Ishikawa (cell line): Measurements from ENCODE around the gene PTH2.

Experiments used
- CEBPB ChIP-seq: IDR thresholded peaks from 2 replicates; pipeline ENCODE4 v1.6.1; 2012
- CREB1 ChIP-seq: IDR thresholded peaks from 2 replicates; pipeline ENCODE4 v1.6.1; 2012; ENCODE audit warnings: low read depth
- EGR1 ChIP-seq: IDR thresholded peaks from 2 replicates; pipeline ENCODE4 v1.6.1; 2012
- EP300 ChIP-seq: IDR thresholded peaks from 2 replicates; pipeline ENCODE4 v1.6.1; 2012; ENCODE audit warnings: borderline replicate concordance
- FOXM1 ChIP-seq: IDR thresholded peaks from 2 replicates; pipeline ENCODE4 v1.6.1; 2012; ENCODE audit warnings: low read depth, borderline replicate concordance
- NFIC ChIP-seq: IDR thresholded peaks from 2 replicates; pipeline ENCODE4 v1.6.1; 2012
- RAD21 ChIP-seq: IDR thresholded peaks from 2 replicates; pipeline ENCODE4 v1.6.1; 2012; ENCODE audit warnings: low read depth
- TAF1 ChIP-seq: IDR thresholded peaks from 2 replicates; pipeline ENCODE4 v1.6.1; 2012; ENCODE audit warnings: low read depth, mild to moderate bottlenecking
- TCF12 ChIP-seq: IDR thresholded peaks from 2 replicates; pipeline ENCODE4 v1.6.1; 2012; ENCODE audit warnings: low read depth
- TEAD4 ChIP-seq: IDR thresholded peaks from 2 replicates; pipeline ENCODE4 v1.6.1; 2012
- YY1 ChIP-seq: IDR thresholded peaks from 2 replicates; pipeline ENCODE4 v1.6.1; 2012; ENCODE audit warnings: low read depth
- ZBTB7A ChIP-seq: IDR thresholded peaks from 2 replicates; pipeline ENCODE4 v1.6.1; 2012; ENCODE audit warnings: low read depth
- TF ChIP-seq, protein P1 (sequence below): IDR thresholded peaks from 2 replicates; pipeline ENCODE4 v1.6.1; 2012
- TF ChIP-seq, protein P2 (sequence below): IDR thresholded peaks from 2 replicates; pipeline ENCODE4 v1.6.1; 2012
- TF ChIP-seq, protein P3 (sequence below): IDR thresholded peaks from 2 replicates; pipeline ENCODE4 v1.6.1; 2012; ENCODE audit warnings: low read depth, mild to moderate bottlenecking

The PTH2 gene

DNA sequence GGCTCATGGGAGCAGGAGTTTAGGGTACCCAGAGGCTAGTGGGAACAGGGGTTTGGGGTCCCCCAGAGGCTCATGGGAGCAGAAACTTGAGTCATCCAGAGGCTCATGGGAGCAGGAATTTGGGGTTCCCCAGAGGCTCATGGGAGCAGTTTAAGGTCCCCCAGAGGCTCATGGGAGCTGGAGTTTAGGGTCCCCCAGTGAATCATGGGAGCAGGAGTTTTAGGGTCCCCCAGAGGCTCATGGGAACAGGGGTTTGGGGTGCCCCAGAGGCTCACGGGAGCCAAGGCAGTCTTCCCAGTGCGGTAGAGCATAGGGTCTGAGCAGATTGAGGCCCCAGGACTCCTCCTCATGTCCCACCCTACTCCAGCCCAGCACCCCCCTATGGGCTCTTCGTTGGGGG lies 42.1 kb upstream of the PTH2 start:
- TF ChIP-seq ZBTB7A = no peak
- no peak for TF ChIP-seq EP300

DNA sequence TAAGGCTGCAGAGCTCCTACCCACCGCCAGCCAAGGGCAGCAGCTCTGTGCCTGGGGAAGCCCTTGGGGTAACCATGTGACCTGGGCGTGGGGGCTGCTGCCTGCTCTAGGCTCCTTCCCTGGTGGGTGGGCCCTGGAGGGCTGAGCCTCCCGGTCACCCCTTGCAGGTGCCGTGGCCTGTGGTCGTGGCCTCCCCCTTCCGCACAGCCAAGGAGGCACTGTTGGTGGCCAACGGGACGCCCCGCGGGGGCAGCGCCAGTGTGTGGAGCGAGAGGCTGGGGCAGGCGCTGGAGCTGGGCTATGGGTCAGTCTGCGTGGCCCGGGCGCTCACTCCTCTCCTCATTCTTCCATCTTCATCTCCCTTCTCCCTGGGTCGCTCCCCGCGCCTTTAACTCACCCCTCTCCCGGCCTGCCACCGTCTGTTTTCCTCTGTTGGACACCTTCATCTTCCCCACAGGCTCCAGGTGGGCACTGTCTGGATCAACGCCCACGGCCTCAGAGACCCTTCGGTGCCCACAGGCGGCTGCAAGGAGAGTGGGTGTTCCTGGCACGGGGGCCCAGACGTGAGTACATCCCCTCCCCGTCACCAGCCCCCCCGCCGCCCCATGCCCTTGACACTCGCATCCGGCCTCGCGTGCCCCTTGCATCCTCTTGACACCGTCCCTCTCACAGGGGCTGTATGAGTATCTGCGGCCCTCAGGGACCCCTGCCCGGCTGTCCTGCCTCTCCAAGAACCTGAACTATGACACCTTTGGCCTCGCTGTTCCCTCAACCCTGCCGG lies 40.9 kb upstream of the PTH2 start:
- TF ChIP-seq TCF12 (no peak), NFIC (no peak), YY1 (no peak), CEBPB (no peak), FOXM1 (no peak), EGR1 (no peak), TAF1 (no peak), TEAD4 (no peak), EP300 (no peak), CREB1 (no peak), ZBTB7A (no peak)
- TF ChIP-seq, protein P1, sequence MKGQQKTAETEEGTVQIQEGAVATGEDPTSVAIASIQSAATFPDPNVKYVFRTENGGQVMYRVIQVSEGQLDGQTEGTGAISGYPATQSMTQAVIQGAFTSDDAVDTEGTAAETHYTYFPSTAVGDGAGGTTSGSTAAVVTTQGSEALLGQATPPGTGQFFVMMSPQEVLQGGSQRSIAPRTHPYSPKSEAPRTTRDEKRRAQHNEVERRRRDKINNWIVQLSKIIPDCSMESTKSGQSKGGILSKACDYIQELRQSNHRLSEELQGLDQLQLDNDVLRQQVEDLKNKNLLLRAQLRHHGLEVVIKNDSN = no peak
- TF ChIP-seq, protein P2, sequence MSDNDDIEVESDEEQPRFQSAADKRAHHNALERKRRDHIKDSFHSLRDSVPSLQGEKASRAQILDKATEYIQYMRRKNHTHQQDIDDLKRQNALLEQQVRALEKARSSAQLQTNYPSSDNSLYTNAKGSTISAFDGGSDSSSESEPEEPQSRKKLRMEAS = no peak

DNA sequence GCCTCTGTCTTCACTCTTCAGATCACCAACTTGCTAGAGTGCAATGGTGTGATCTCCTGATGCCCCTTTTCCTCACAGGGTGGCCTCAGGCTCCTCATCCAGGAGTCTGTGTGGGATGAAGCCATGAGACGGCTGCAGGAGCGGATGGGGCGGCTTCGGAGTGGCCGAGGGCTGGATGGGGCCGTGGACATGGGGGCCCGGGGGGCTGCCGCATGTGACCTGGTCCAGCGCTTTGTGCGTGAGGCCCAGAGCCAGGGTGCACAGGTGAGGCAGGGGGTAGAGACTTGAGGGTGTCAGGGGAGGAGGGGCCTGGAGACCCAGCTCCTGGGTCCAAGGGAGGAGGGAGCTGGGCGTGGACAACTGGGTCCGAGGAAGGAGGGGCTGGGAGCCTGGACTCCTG lies 39.3 kb upstream of the PTH2 start:
- TF ChIP-seq TEAD4 = no peak
- TF ChIP-seq, protein P3, sequence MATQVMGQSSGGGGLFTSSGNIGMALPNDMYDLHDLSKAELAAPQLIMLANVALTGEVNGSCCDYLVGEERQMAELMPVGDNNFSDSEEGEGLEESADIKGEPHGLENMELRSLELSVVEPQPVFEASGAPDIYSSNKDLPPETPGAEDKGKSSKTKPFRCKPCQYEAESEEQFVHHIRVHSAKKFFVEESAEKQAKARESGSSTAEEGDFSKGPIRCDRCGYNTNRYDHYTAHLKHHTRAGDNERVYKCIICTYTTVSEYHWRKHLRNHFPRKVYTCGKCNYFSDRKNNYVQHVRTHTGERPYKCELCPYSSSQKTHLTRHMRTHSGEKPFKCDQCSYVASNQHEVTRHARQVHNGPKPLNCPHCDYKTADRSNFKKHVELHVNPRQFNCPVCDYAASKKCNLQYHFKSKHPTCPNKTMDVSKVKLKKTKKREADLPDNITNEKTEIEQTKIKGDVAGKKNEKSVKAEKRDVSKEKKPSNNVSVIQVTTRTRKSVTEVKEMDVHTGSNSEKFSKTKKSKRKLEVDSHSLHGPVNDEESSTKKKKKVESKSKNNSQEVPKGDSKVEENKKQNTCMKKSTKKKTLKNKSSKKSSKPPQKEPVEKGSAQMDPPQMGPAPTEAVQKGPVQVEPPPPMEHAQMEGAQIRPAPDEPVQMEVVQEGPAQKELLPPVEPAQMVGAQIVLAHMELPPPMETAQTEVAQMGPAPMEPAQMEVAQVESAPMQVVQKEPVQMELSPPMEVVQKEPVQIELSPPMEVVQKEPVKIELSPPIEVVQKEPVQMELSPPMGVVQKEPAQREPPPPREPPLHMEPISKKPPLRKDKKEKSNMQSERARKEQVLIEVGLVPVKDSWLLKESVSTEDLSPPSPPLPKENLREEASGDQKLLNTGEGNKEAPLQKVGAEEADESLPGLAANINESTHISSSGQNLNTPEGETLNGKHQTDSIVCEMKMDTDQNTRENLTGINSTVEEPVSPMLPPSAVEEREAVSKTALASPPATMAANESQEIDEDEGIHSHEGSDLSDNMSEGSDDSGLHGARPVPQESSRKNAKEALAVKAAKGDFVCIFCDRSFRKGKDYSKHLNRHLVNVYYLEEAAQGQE = no peak
- TF ChIP-seq RAD21 = no peak
- TF ChIP-seq ZBTB7A = no peak
- no peak for TF ChIP-seq EP300
- TF ChIP-seq, protein P1 = no peak
- TF ChIP-seq TCF12 = no peak
- no peak for TF ChIP-seq TAF1
- no peak for TF ChIP-seq CEBPB
- TF ChIP-seq, protein P2 = no peak
- no peak for TF ChIP-seq FOXM1
- TF ChIP-seq NFIC = no peak
- no peak for TF ChIP-seq YY1
- TF ChIP-seq EGR1 = no peak
- TF ChIP-seq CREB1 = no peak

DNA sequence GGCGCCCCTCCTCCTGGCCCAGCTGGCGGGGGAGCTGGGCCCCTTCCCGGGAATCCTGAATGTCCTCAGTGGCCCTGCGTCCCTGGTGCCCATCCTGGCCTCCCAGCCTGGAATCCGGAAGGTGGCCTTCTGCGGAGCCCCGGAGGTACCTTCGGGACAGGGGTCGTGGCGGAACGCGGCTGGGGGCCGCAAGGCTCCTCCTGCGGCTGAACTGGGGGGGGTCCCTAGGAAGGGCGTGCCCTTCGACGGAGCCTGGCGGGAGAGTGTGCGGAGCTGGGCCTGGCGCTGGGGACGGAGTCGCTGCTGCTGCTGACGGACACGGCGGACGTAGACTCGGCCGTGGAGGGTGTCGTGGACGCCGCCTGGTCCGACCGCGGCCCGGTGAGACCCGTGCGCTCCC lies 38.4 kb upstream of the PTH2 start:
- TF ChIP-seq TCF12 (no peak), YY1 (no peak), TEAD4 (no peak), CEBPB (no peak), FOXM1 (no peak), EP300 (no peak)

DNA sequence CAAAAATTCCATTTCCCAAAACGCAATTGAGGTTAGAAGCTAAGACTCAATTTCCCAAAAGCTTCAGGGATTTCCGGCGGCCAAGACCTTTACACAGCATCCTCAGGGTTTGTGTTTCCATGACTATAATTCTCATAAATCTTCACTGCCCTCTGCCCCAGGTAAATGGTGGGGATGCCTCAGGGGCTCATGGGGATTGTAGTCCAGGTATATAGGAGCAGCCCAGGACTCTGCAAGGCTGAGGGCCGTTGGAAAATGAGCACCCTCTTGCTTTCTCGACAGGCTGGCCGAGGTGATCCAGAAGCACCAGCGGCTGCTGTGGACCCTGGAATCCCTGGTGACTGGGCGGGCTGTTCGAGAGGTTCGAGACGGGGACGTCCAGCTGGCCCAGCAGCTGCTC lies 36.1 kb upstream of the PTH2 start:
- no peak for TF ChIP-seq EGR1

DNA sequence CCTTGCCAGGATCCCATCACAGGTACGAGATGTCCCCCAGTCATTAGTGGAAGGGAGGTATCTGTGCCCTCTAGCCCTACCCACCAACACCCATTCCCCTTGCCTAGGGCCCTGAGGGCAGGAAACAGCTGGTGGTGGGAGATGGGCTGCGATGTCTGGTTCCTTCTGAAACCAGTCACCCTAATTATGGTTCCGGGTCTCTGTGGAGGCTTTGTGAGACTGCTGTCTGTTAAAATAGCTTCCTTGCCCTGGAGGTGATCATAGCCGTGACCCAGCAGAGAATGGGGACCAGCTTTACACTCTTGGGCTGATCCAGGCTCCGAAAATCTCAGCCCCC lies 35.3 kb upstream of the PTH2 start:
- no peak for TF ChIP-seq TCF12
- no peak for TF ChIP-seq EGR1
- TF ChIP-seq CREB1 = no peak
- TF ChIP-seq, protein P3 = no peak

DNA sequence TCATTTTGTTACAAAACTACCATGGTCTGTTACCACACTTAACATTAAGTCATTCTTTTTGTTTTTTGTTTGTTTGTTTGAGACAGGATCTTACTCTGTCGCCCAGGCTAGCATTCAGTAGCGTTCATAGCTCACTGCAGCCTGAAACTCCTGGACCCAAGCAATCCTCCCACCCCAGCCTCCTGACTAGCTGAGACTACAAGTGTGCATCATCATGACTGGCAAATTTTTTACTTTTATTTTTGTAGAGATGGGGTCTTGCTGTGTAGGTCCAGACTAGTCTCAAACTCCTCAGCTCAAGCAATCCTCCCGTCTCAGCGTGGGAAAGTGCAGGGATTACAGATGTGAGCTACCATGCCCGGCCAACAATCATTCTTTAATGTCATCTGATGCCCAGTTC lies 33.1 kb upstream of the PTH2 start:
- TF ChIP-seq EGR1 = no peak
- TF ChIP-seq EP300 = no peak
- no peak for TF ChIP-seq FOXM1
- TF ChIP-seq, protein P1 = no peak
- TF ChIP-seq CREB1 = no peak
- no peak for TF ChIP-seq RAD21
- no peak for TF ChIP-seq CEBPB
- no peak for TF ChIP-seq TCF12
- no peak for TF ChIP-seq ZBTB7A
- TF ChIP-seq, protein P3 = no peak
- no peak for TF ChIP-seq NFIC
- TF ChIP-seq TEAD4 = no peak
- no peak for TF ChIP-seq YY1
- TF ChIP-seq, protein P2 = no peak
- TF ChIP-seq TAF1 = no peak
